Endothelial cell of umbilical vein (primary cell): ENCODE measurements around the gene ANAPC16. TPM values are rescaled to one million over a fixed set of nuclear protein-coding genes. Genes with fewer than 3 reads are reported as not detected.

Source experiments
- BruUV-seq: library from RNA; stranded (reverse); fragments of 400-500 nt; replicated peaks from 2 replicates; lab custom pipeline; 2021; lab: Mats Ljungman, UMichigan
- CTCF ChIA-PET: fragments of 300-600, 350-600 bp; sonication (Branson Sonifier 250); formaldehyde crosslinking; loops from one replicate; lab custom pipeline; 2021; ENCODE audit warnings: antibody characterized with exemption, inconsistent platforms; lab: Charles Lee
- POLR2A ChIA-PET: fragments of 300-600, 350-600 bp; sonication (Branson Sonifier 250); formaldehyde crosslinking; loops from one replicate; lab custom pipeline; 2021; ENCODE audit warnings: antibody characterized with exemption, inconsistent platforms; lab: Charles Lee
- DNase-seq: peaks from one replicate; pipeline ENCODE4 v3.0.0-alpha.2; 2011; ENCODE audit warnings: low read depth, low spot score
- FAIRE-seq: peaks from 2 replicates; lab custom pipeline; 2011; peaks lifted over from hg19 to GRCh38; lab: Jason Lieb, UNC
- H2AFZ ChIP-seq: 2 replicates; pipeline ENCODE4 v1.6.0; 2012; ENCODE audit warnings: low read depth, low read length, control low read depth, inconsistent platforms
- H3K27ac ChIP-seq: 2 replicates; pipeline ENCODE4 v1.5.1; 2011; ENCODE audit warnings: low read depth, mild to moderate bottlenecking, control low read depth, low read length, moderate library complexity; ENCODE audit not compliant: insufficient read depth
- H3K27me3 ChIP-seq, 2 experiments: 2 replicates each; pipeline versions ENCODE4 v1.6.0 to v1.6.1; 2011; ENCODE audit warnings: low read length in 2 of 2, mixed read lengths in 1 of 2; ENCODE audit not compliant: control insufficient read depth in 2 of 2, insufficient read depth in 2 of 2
- H3K36me3 ChIP-seq, 2 experiments: 2 replicates in 1 of 2; 3 replicates in 1 of 2; pipeline ENCODE4 v1.5.1; 2011; ENCODE audit warnings: low read length in 2 of 2, mild to moderate bottlenecking in 1 of 2, moderate library complexity in 1 of 2; ENCODE audit not compliant: control insufficient read depth in 2 of 2, insufficient read depth in 2 of 2; ENCODE audit errors: extremely low read depth in 1 of 2
- H3K4me1 ChIP-seq: 3 replicates; pipeline ENCODE4 v1.5.1; 2011; ENCODE audit warnings: mild to moderate bottlenecking, low read length; ENCODE audit not compliant: control insufficient read depth, insufficient read depth; ENCODE audit errors: extremely low read depth
- H3K4me2 ChIP-seq: 2 replicates; pipeline ENCODE4 v1.6.1; 2011; ENCODE audit warnings: low read length, control low read depth, mixed read lengths; ENCODE audit not compliant: insufficient read depth
- H3K4me3 ChIP-seq, 3 experiments: fragments of 200-600 bp in 1 of 3; sonication (generic), shearing (Covaris generic) in 1 of 3; replicated peaks in 1 of 3; 2 replicates each; pipeline ENCODE4 v1.5.1; 2011 to 2016; ENCODE audit warnings: control low read depth in 3 of 3, low read length in 3 of 3, mild to moderate bottlenecking in 2 of 3, inconsistent platforms in 1 of 3, low read depth in 1 of 3, moderate library complexity in 1 of 3; ENCODE audit not compliant: insufficient read depth in 1 of 3
- H3K79me2 ChIP-seq: 2 replicates; pipeline ENCODE4 v1.6.0; 2012; ENCODE audit warnings: low read length, inconsistent platforms; ENCODE audit not compliant: control insufficient read depth, insufficient read depth
- H3K9ac ChIP-seq: replicated peaks from 2 replicates; pipeline ENCODE3; 2011; ENCODE audit warnings: low read length, control low read depth; ENCODE audit not compliant: insufficient read depth; ENCODE audit errors: extremely low read depth
- H3K9me1 ChIP-seq: replicated peaks from 3 replicates; pipeline ENCODE4 v1.6.0; 2011; ENCODE audit warnings: mild to moderate bottlenecking, low read length; ENCODE audit not compliant: control insufficient read depth, insufficient read depth; ENCODE audit errors: extremely low read depth
- H3K9me3 ChIP-seq: replicated peaks from 2 replicates; pipeline ENCODE4 v1.5.1; 2012; ENCODE audit warnings: low read length, inconsistent platforms; ENCODE audit not compliant: control insufficient read depth, insufficient read depth
- H4K20me1 ChIP-seq: replicated peaks from 2 replicates; pipeline ENCODE3; 2011; ENCODE audit warnings: mild to moderate bottlenecking, low read length; ENCODE audit not compliant: control insufficient read depth, insufficient read depth; ENCODE audit errors: extremely low read depth
- EZH2 ChIP-seq: IDR thresholded peaks from 2 replicates; pipeline ENCODE4 v1.6.1; 2012; ENCODE audit warnings: borderline replicate concordance, low read depth, mild to moderate bottlenecking, moderate library complexity, low read length, inconsistent platforms; ENCODE audit not compliant: severe bottlenecking
- FOS ChIP-seq: IDR thresholded peaks from 2 replicates; pipeline ENCODE4 v1.6.1; 2011; ENCODE audit warnings: mild to moderate bottlenecking, low read length, moderate library complexity, borderline replicate concordance; ENCODE audit not compliant: insufficient read depth
- GATA2 ChIP-seq: IDR thresholded peaks from 2 replicates; pipeline ENCODE4 v1.7.0; 2011; ENCODE audit warnings: low read depth, mild to moderate bottlenecking, moderate library complexity, mixed read lengths, low read length; ENCODE audit not compliant: insufficient read length, insufficient read depth
- JUN ChIP-seq: IDR thresholded peaks from 2 replicates; pipeline ENCODE4 v1.6.1; 2011; ENCODE audit warnings: borderline replicate concordance, low read depth; ENCODE audit not compliant: insufficient read length, insufficient read depth
- MYC ChIP-seq: IDR thresholded peaks from one replicate; pipeline ENCODE4 v1.6.1; 2011; ENCODE audit warnings: mild to moderate bottlenecking, low read depth, low read length
- POLR2A ChIP-seq: IDR thresholded peaks from 2 replicates; pipeline ENCODE4 v1.6.1; 2012; ENCODE audit warnings: low read depth, mild to moderate bottlenecking, control low read depth, low read length
- POLR2AphosphoS5 ChIP-seq: IDR thresholded peaks from 2 replicates; pipeline ENCODE4 v1.6.1; 2012; ENCODE audit warnings: low read depth, mild to moderate bottlenecking, control low read depth, low read length, moderate library complexity; ENCODE audit not compliant: insufficient read depth
- dilution Hi-C: fragments of 300-500 bp; cut with MboI; formaldehyde crosslinking; loops from one replicate; pipeline ENCODE4 v1.15.0; 2019; ENCODE audit warnings: low sequenced_read_pairs; ENCODE audit not compliant: extremely low pct_ligation_motif_present
- intact Hi-C: fragments of 100-400 bp; cut with micrococcal nuclease; formaldehyde crosslinking; loops from one replicate; pipeline ENCODE4 v1.10.0; 2022
- polyA plus RNA-seq, 4 experiments: library from polyadenylated mRNA; depleted of rRNA in 3 of 4; stranded (reverse) in 3 of 4; unstranded in 1 of 4; fragments of >200 nt; gene quantifications; 2 replicates each; pipeline versions ENCODE4 v1.2.1 to v1.2.3, GENCODE V29; 2011 to 2012; ENCODE audit warnings: missing spikeins in 1 of 4
- total RNA-seq: library from RNA; stranded (reverse); gene quantifications from 2 replicates; pipeline ENCODE4 v1.2.3, GENCODE V29; 2021
- TF ChIP-seq, protein P1 (sequence below): IDR thresholded peaks from 2 replicates; pipeline ENCODE4 v1.6.1; 2011; ENCODE audit not compliant: insufficient read depth, insufficient read length
- TF ChIP-seq, protein P2 (sequence below), 2 donors: IDR thresholded peaks; 1 replicate in 1 of 2; 2 replicates in 1 of 2; pipeline ENCODE4 v1.5.1; 2011; ENCODE audit warnings: low read length in 2 of 2, mild to moderate bottlenecking in 2 of 2, moderate library complexity in 2 of 2, control low read depth in 1 of 2, inconsistent platforms in 1 of 2, low read depth in 1 of 2; ENCODE audit not compliant: insufficient read depth in 1 of 2; ENCODE audit errors: extremely low read depth in 1 of 2

ANAPC16 gene
- total and polyA plus RNA-seq, 2 donors (not counting 3 experiments of a cell fraction or from before 2014, with no cell fraction given): 38.1 to 44.4 TPM

DNA sequence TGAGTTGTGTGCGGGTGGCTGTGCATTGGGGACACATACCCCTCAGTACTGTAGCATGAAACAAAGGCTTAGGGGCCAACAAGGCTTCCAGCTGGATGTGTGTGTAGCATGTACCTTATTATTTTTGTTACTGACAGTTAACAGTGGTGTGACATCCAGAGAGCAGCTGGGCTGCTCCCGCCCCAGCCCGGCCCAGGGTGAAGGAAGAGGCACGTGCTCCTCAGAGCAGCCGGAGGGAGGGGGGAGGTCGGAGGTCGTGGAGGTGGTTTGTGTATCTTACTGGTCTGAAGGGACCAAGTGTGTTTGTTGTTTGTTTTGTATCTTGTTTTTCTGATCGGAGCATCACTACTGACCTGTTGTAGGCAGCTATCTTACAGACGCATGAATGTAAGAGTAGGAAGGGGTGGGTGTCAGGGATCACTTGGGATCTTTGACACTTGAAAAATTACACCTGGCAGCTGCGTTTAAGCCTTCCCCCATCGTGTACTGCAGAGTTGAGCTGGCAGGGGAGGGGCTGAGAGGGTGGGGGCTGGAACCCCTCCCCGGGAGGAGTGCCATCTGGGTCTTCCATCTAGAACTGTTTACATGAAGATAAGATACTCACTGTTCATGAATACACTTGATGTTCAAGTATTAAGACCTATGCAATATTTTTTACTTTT is 59.7 kb downstream of the ANAPC16 start:
- no peak overlapping the region for H2AFZ ChIP-seq
- CTCF ChIA-PET: interaction anchor here (0.6 to 9.4 kb wide), 32 partner anchors 10 to 379 kb away, joined by 3 to 214 read pairs (median 6); partner anchors contain the start of genes ANAPC16 and ASCC1
- peaks cover 16% of the 10 kb centered on the region for H3K79me2 ChIP-seq
- H3K9ac ChIP-seq: peak overlapping the region; percentile 78
- H3K4me2 ChIP-seq: peak overlapping the region; percentile 70
- dilution Hi-C loops (no loop called here), intact Hi-C loops (no loop called here)
- no TSS peak for BruUV-seq
- no peaks in the 10 kb centered on the region for H4K20me1 ChIP-seq
- POLR2A ChIA-PET: interaction anchor here (0.6 to 6.1 kb wide), 14 partner anchors 15 to 119 kb away, joined by 3 to 59 read pairs (median 12); no protein-coding TSS in a partner anchor
- peak overlapping the region in 2 of 3 experiments; percentile 66 to 68 for H3K4me3 ChIP-seq
- peak overlapping the region; percentile 12 for H3K27ac ChIP-seq
- H3K9me1 ChIP-seq: no peaks in the 10 kb centered on the region
- FAIRE-seq (no peak), DNase-seq (no peak)
- H3K4me1 ChIP-seq: peaks cover 23% of the 10 kb centered on the region
- no peaks in the 10 kb centered on the region for H3K27me3 ChIP-seq
- no peak for TF ChIP-seq POLR2A
- no peak for TF ChIP-seq MYC
- no peak for TF ChIP-seq POLR2AphosphoS5
- no peak for TF ChIP-seq EZH2
- TF ChIP-seq, protein P1, sequence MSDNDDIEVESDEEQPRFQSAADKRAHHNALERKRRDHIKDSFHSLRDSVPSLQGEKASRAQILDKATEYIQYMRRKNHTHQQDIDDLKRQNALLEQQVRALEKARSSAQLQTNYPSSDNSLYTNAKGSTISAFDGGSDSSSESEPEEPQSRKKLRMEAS: no peak
- TF ChIP-seq JUN: no peak
- TF ChIP-seq, protein P2, sequence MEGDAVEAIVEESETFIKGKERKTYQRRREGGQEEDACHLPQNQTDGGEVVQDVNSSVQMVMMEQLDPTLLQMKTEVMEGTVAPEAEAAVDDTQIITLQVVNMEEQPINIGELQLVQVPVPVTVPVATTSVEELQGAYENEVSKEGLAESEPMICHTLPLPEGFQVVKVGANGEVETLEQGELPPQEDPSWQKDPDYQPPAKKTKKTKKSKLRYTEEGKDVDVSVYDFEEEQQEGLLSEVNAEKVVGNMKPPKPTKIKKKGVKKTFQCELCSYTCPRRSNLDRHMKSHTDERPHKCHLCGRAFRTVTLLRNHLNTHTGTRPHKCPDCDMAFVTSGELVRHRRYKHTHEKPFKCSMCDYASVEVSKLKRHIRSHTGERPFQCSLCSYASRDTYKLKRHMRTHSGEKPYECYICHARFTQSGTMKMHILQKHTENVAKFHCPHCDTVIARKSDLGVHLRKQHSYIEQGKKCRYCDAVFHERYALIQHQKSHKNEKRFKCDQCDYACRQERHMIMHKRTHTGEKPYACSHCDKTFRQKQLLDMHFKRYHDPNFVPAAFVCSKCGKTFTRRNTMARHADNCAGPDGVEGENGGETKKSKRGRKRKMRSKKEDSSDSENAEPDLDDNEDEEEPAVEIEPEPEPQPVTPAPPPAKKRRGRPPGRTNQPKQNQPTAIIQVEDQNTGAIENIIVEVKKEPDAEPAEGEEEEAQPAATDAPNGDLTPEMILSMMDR (IDR thresholded peaks at IDR 0.05; ENCODE audit: extremely low read depth in 1 of 2, insufficient read depth in 1 of 2, low read depth in 1 of 2, low read length in 2 of 2): no peak
- TF ChIP-seq GATA2: no peak
- TF ChIP-seq FOS: no peak
- H3K9me3 ChIP-seq: no peaks in the 10 kb centered on the region
- H3K36me3 ChIP-seq: peaks cover 0 to 7% of the 10 kb centered on the region in 2 experiments
